ENCODE data around the gene UBA52.

The UBA52 gene

DNA sequence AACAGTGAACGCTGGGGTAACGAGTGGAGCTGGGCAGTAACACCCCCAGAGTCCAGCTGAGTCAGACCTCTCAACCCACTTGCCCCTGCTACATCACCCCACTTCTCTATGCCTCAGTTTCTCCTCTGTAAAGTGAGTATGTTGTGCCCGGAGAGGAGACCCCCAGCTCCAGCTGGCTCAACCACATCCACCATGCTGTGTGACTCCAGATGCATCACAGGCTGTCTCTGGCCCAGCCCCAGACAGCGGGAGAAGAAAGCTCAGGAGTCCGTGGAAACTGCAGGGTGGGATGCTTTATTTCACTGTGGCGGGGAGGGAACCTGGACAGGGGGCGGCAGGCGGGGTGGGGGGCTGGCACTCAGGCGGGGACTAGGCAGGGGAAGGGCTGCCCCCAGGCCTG, 40.2 kb upstream of the UBA52 start:
- TF ChIP-seq EZH2phosphoT487 (conservative IDR thresholded peaks at IDR 0.05; ENCODE audit: low read length) = no peak
- TF ChIP-seq, protein P1, sequence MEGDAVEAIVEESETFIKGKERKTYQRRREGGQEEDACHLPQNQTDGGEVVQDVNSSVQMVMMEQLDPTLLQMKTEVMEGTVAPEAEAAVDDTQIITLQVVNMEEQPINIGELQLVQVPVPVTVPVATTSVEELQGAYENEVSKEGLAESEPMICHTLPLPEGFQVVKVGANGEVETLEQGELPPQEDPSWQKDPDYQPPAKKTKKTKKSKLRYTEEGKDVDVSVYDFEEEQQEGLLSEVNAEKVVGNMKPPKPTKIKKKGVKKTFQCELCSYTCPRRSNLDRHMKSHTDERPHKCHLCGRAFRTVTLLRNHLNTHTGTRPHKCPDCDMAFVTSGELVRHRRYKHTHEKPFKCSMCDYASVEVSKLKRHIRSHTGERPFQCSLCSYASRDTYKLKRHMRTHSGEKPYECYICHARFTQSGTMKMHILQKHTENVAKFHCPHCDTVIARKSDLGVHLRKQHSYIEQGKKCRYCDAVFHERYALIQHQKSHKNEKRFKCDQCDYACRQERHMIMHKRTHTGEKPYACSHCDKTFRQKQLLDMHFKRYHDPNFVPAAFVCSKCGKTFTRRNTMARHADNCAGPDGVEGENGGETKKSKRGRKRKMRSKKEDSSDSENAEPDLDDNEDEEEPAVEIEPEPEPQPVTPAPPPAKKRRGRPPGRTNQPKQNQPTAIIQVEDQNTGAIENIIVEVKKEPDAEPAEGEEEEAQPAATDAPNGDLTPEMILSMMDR (IDR thresholded peaks at IDR 0.05; ENCODE audit: insufficient read depth, low read length, poor library complexity, severe bottlenecking) = no peak

DNA sequence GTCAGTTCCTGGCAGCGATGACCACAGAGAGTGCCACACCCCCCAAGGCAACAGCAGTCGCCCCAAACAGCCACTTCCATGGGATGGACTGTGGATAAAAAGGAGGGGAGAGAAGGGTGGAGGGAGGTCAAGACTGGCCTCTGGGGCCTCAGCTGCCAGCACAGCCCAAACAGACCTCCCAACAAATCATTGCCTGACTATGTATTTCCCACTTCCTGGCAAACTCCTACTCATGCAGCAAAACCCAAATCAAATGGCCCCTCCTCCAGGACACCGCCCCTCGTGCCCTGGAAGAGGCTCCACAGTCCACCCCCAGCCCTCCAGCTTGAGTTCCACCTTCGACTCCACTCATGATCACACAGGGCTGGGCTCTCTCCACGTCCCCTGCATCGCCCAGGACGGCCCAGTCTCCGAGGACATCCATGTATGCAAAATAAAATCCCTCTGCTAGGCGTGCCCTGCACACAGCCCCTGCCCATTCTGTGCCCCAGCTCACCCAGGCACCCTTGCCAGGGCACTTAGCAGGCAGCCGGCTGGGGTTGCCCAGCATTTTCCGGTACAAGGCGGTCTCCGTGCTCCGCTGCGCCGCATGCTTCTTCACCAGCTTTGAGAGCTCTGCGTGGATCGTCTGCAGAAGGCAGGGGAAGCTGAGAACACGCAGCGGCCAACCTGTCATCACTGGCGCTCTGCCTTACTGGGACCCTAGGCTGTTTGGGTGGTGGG, 39.3 kb upstream of the UBA52 start:
- H4K20me1 ChIP-seq (ENCODE audit: low read depth, low read length) = no peaks in the 10 kb centered on the region

More for the DNA sequence above, 40.2 kb upstream of the UBA52 start:
- no peaks in the 10 kb centered on the region for H3K36me3 ChIP-seq (ENCODE audit: low read length)
- no peak overlapping the region for H3K9ac ChIP-seq (ENCODE audit: low read length)
- H3K9me2 ChIP-seq (replicated peaks; ENCODE audit: insufficient read depth, low read length) = no peaks in the 10 kb centered on the region
- no peaks in the 10 kb centered on the region for H3K9me3 ChIP-seq (ENCODE audit: insufficient read depth, low read length)
- no peaks in the 10 kb centered on the region for H4K20me1 ChIP-seq (ENCODE audit: low read depth, low read length)
- H3K27ac ChIP-seq (ENCODE audit: low read depth, low read length) = no peak overlapping the region
- H3K4me3 ChIP-seq (ENCODE audit: insufficient read depth, low read length, poor library complexity, severe bottlenecking) = no peak overlapping the region
- H3K27me3 ChIP-seq (ENCODE audit: low read length) = no peaks in the 10 kb centered on the region
- no peak overlapping the region for H3K4me2 ChIP-seq (ENCODE audit: low read depth, low read length, poor library complexity, severe bottlenecking)
- no peak overlapping the region for H2AFZ ChIP-seq (ENCODE audit: low read depth, low read length, severe bottlenecking)
- H3K79me2 ChIP-seq (ENCODE audit: insufficient read depth, low read length) = no peaks in the 10 kb centered on the region
- H3F3A ChIP-seq (ENCODE audit: insufficient read depth) = no peaks in the 10 kb centered on the region

DNA sequence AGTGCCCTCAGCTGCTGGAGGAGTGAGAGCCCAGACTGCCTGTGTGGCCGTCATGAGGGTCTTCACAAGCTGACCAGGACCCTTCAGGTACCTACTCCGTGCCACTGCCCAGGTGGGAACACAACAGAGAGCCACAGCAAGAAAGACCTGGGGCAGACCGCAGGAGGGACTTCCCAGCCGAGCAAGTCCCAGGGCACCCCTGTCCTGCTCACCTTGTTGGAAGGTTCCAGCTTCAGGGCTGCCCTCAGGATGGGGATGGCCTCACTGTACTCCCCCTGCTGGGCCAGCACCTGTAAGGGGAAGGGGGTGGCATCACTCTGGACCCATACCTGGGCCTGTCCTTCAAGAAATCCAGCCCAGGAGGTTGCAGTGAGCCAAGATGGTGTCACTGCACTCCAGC, 38.6 kb upstream of the UBA52 start:
- Histone ChIP-seq H4K20me1 (ENCODE audit: low read depth, low read length) (no peaks in the 10 kb centered on the region), H3K79me2 (ENCODE audit: insufficient read depth, low read length) (no peaks in the 10 kb centered on the region), H3K9me3 (ENCODE audit: insufficient read depth, low read length) (no peaks in the 10 kb centered on the region), H3K9me2 (replicated peaks; ENCODE audit: insufficient read depth, low read length) (no peaks in the 10 kb centered on the region), H3F3A (ENCODE audit: insufficient read depth) (no peaks in the 10 kb centered on the region), H3K27me3 (ENCODE audit: low read length) (no peaks in the 10 kb centered on the region), H3K4me2 (ENCODE audit: low read depth, low read length, poor library complexity, severe bottlenecking) (no peak overlapping the region), H3K9ac (ENCODE audit: low read length) (no peak overlapping the region), H2AFZ (ENCODE audit: low read depth, low read length, severe bottlenecking) (no peak overlapping the region), H3K27ac (ENCODE audit: low read depth, low read length) (no peak overlapping the region), H3K36me3 (ENCODE audit: low read length) (no peaks in the 10 kb centered on the region), H3K4me3 (ENCODE audit: insufficient read depth, low read length, poor library complexity, severe bottlenecking) (no peak overlapping the region)
- TF ChIP-seq EZH2phosphoT487 (conservative IDR thresholded peaks at IDR 0.05; ENCODE audit: low read length) = no peak
- TF ChIP-seq, protein P1 (IDR thresholded peaks at IDR 0.05; ENCODE audit: insufficient read depth, low read length, poor library complexity, severe bottlenecking) = no peak

More for the DNA sequence above, 39.3 kb upstream of the UBA52 start:
- H3K4me3 ChIP-seq (ENCODE audit: insufficient read depth, low read length, poor library complexity, severe bottlenecking) = no peak overlapping the region
- H3K9me2 ChIP-seq (replicated peaks; ENCODE audit: insufficient read depth, low read length) = no peaks in the 10 kb centered on the region
- no peaks in the 10 kb centered on the region for H3K36me3 ChIP-seq (ENCODE audit: low read length)
- no peaks in the 10 kb centered on the region for H3K79me2 ChIP-seq (ENCODE audit: insufficient read depth, low read length)
- H3F3A ChIP-seq (ENCODE audit: insufficient read depth) = no peaks in the 10 kb centered on the region
- no peak for TF ChIP-seq EZH2phosphoT487 (conservative IDR thresholded peaks at IDR 0.05; ENCODE audit: low read length)
- TF ChIP-seq, protein P1 (IDR thresholded peaks at IDR 0.05; ENCODE audit: insufficient read depth, low read length, poor library complexity, severe bottlenecking) = no peak
- no peak overlapping the region for H3K4me2 ChIP-seq (ENCODE audit: low read depth, low read length, poor library complexity, severe bottlenecking)
- no peak overlapping the region for H3K27ac ChIP-seq (ENCODE audit: low read depth, low read length)
- H3K27me3 ChIP-seq (ENCODE audit: low read length) = no peaks in the 10 kb centered on the region
- H3K9ac ChIP-seq (ENCODE audit: low read length) = no peak overlapping the region
- H3K9me3 ChIP-seq (ENCODE audit: insufficient read depth, low read length) = no peaks in the 10 kb centered on the region
- no peak overlapping the region for H2AFZ ChIP-seq (ENCODE audit: low read depth, low read length, severe bottlenecking)
